Neural crest cell (in vitro differentiated cells): ENCODE measurements around the gene UCN2. TPM values are rescaled to one million over a fixed set of nuclear protein-coding genes. Genes with fewer than 3 reads are reported as not detected.

ENCODE experiments used
- DNase-seq: peaks from one replicate; pipeline ENCODE4 v3.0.0; 2021; ENCODE audit warnings: low read depth, mixed read lengths, low spot score
- H3K27ac Mint-ChIP-seq: one replicate; pipeline ENCODE4 v1.8.0; 2021; ENCODE audit warnings: mild to moderate bottlenecking, mixed read lengths; ENCODE audit not compliant: unreplicated experiment
- H3K27me3 Mint-ChIP-seq: 2 replicates; pipeline ENCODE4 v1.8.0; 2021; ENCODE audit warnings: low read depth, mild to moderate bottlenecking, mixed read lengths
- H3K36me3 Mint-ChIP-seq: 2 replicates; pipeline ENCODE4 v1.8.0; 2021; ENCODE audit warnings: low read depth, mild to moderate bottlenecking, mixed read lengths
- H3K4me1 Mint-ChIP-seq: 2 replicates; pipeline ENCODE4 v1.8.0; 2021; ENCODE audit warnings: mixed read lengths
- H3K4me3 Mint-ChIP-seq: one replicate; pipeline ENCODE4 v1.8.0; 2021; ENCODE audit warnings: mild to moderate bottlenecking, mixed read lengths
- H3K9me3 Mint-ChIP-seq: 2 replicates; pipeline ENCODE4 v1.8.0; 2021; ENCODE audit warnings: mixed read lengths
- CTCF ChIP-seq: fragments of 200-600 bp; sonication (generic); conservative IDR thresholded peaks from 2 replicates; pipeline ENCODE4 v1.5.0; 2021; ENCODE audit warnings: antibody characterized with exemption, mild to moderate bottlenecking
- total RNA-seq: library from RNA; stranded (reverse); gene quantifications from 2 replicates; pipeline ENCODE4 v1.2.1, GENCODE V29; 2021

The UCN2 gene
- total RNA-seq, 1 donor from 2014 or later = 1.3 TPM

- TF ChIP-seq CTCF = no peak
- Mint-ChIP-seq H3K4me1 (peaks cover 17% of the 10 kb centered on the region), H3K9me3 (no peaks in the 10 kb centered on the region), H3K27ac (no peak overlapping the region), H3K4me3 (peak overlapping the region; percentile 58), H3K36me3 (peaks cover 9% of the 10 kb centered on the region), H3K27me3 (peaks cover 2% of the 10 kb centered on the region)
- DNase-seq = no peak
Observed at GRCh38 chr3:48597408-48597800, 33.8 kb upstream of the UCN2 start.

GRCh38 chr3:48596676-48597407, 33.3 kb upstream of the UCN2 start:
- peaks cover 2% of the 10 kb centered on the region for H3K27me3 Mint-ChIP-seq
- H3K9me3 Mint-ChIP-seq = no peaks in the 10 kb centered on the region
- H3K4me1 Mint-ChIP-seq = peaks cover 17% of the 10 kb centered on the region
- peaks cover 7% of the 10 kb centered on the region for H3K36me3 Mint-ChIP-seq
- DNase-seq = no peak
- no peak overlapping the region for H3K27ac Mint-ChIP-seq
- TF ChIP-seq CTCF = no peak
- H3K4me3 Mint-ChIP-seq = peak overlapping the region; percentile 58

GRCh38 chr3:48596157-48596556, 32.6 kb upstream of the UCN2 start:
- Mint-ChIP-seq H3K4me1 (peaks cover 17% of the 10 kb centered on the region), H3K36me3 (peaks cover 7% of the 10 kb centered on the region), H3K4me3 (peak overlapping the region; percentile 57), H3K9me3 (no peaks in the 10 kb centered on the region), H3K27me3 (peaks cover 2% of the 10 kb centered on the region), H3K27ac (peak overlapping the region; percentile 8)
- no peak for DNase-seq
- TF ChIP-seq CTCF = no peak

GRCh38 chr3:48595526-48596121, 32.0 kb upstream of the UCN2 start:
- no peak for TF ChIP-seq CTCF
- H3K9me3 Mint-ChIP-seq = no peaks in the 10 kb centered on the region
- H3K27ac Mint-ChIP-seq = peak overlapping the region; percentile 8
- peaks cover 7% of the 10 kb centered on the region for H3K36me3 Mint-ChIP-seq
- DNase-seq = no peak
- peaks cover 2% of the 10 kb centered on the region for H3K27me3 Mint-ChIP-seq
- peaks cover 17% of the 10 kb centered on the region for H3K4me1 Mint-ChIP-seq
- peak overlapping the region; percentile 57 for H3K4me3 Mint-ChIP-seq

- Mint-ChIP-seq H3K9me3 (no peaks in the 10 kb centered on the region), H3K27ac (peak within 1 kb of the TSS; percentile 8), H3K36me3 (peaks cover 7% of the 10 kb centered on the region), H3K4me3 (peak within 1 kb of the TSS; percentile 57), H3K4me1 (peaks cover 17% of the 10 kb centered on the region), H3K27me3 (peaks cover 2% of the 10 kb centered on the region)
- no peak for DNase-seq
- no peak for TF ChIP-seq CTCF
Observed at GRCh38 chr3:48595075-48595525, 31.5 kb upstream of the UCN2 start, which contains the start of gene COL7A1. TSS of gene COL7A1 (minus strand) at chr3:48595329. CDS start at chr3:48595159, 170 bp downstream.
